HG02852 (cell line): ENCODE data around the gene OSTM1.
"Not testable (repeated sequence)": the region's sequence is repeated elsewhere in the genome, so short reads cannot be mapped to it uniquely, and the experiment has no call there.

Source experiments
- ATAC-seq: cut with Tn5 transposase; IDR thresholded peaks from one replicate; pipeline ENCODE4 v1.9.1; 2021; ENCODE audit warnings: mild to moderate bottlenecking, moderate library complexity; ENCODE audit not compliant: unreplicated experiment

OSTM1 gene

DNA sequence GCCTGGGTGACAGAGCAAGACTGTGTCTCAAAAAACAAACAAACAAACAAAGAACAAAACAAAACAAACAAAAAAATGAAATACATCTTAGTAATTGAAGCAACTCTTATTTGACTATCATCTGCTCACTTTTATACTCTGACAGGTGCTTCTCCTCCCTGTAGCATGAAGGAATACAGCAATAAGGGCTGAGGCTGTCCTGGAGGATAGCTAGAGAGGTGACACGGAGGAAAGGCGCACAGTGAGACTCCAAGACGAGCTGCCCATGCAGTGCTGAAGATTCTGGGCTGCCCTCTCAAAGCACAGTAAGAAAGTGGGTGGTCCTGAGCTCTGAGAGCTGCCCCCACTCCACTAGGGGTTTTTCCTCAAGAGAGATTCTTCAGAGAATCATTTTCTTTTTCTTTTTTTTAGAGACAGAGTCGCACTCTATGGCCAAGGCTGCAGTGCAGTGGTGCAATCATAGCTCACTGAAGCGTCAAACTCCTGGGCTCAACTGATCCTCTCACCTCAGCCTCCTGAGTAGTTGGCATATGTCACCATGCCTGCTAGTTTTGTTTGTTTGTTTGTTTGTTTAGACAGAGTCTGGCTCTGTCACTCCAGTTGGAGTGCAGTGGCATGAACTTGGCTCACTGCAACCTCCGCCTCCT lies 50.0 kb downstream of the OSTM1 start:
- ATAC-seq, result no peak

DNA sequence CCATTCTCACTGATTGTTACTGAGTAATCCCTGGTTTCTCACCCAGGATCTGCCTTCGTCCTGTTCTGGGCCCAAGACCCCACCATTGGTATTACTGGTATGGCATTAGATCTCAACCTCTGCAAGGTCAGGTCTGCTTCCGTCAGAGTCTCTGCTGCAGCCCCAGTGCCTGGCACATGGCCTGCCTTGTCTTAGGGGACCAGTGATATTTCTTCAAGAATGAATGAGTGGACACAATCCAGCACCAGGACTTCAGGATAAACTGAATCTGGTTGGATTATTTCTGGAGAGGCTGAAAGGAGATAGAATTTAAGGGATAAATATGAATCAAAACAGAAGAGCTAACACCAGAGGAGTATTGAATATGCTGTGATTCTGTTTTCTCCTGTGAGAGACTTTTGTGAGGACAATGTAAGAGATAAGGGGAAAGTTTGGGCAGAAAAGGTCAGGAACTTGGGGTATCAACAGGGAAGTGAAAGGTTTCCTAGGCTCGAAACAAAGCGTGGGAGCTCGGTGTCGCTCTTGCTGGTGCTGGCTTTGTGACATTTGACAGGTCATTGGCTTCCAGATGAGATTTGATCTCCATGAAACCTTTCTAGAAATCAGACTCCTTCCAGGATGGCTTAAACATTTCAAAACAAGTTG lies 53.9 kb downstream of the OSTM1 start:
- ATAC-seq, result no peak

DNA sequence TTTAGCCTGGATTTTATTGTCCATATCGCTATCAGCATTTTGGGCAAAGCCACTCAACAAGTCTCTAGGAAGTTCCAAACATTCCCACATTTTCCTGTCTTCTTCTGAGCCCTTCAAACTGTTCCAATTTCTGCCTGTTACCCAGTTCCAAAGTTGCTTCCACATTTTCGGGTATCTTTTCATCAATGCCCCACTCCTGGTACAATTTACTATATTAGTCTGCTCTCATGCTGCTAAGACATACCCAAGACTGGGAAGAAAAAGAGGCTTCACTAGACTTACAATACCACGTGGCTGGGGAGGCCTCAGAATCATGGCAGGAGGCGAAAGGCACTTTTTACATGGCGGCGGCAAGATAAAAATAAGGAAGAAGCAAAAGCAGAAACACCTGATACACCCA lies 58.3 kb downstream of the OSTM1 start:
- ATAC-seq, result not testable (repeated sequence)

DNA sequence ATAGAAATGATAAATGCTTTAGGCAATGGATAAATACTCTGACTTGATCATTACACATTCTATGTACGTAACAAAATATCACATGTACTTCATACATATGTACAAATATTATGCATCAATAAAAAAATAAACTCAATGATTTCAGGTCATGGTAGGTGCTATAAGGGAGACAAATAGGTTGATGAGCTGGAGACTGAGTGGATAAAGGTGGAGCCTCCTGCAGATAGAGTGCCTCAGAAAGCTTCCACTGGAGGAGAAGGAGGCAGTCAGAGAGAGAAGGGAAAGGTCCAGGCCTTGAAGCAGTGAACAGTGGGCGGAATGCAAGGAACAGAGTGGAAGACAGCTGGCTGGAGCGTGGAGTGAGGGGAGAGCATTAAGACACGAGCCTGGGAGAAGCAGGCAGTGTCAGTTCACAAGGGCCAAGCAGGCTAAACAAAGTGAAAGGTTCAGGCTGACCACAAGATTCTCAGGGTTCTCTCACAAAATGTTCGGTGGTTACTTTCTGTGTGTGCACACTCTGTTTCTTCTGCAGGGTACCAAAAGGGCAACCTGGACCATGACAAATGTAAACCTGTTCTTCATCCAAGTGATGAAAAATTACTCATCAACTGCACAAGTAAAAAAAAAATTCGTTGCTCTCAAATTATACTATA lies 60.6 kb downstream of the OSTM1 start:
- ATAC-seq, result no peak

DNA sequence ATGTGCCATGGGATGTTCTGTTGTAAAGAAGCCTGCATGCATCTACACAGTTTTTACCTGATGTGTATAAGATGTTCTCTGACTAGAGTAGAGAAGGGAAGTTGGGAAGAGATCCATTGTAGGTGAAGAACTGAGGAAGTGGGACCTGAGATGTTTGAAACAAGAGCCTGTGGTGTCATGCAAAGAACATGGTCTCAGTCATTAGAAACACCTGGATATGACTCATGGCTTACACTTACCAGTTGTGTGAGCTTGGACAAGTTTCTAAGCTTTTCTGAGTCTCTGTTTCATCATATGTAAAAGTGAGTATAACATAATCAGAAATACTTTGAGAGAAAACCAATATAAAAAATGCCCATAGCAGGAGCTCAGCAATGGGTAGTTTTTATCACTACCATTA lies 64.6 kb downstream of the OSTM1 start:
- ATAC-seq, result no peak

DNA sequence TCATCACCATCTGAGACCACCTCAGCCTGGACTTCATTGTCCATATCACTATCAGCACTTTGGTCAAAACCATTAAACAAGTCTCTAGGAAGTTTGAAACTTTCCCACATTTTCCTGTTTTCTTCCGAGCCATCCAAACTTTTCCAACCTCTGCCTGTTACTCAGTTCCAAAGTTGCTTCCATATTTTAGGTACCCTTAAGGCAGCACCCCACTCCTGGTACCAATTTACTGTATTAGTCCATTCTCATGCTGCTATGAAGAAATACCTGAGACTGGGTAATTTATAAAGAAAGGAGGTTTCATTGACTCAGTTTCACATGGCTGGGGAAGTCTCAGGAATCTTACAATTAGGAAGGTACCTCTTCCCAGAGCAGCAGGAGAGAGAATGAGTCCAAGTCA lies 65.3 kb downstream of the OSTM1 start:
- ATAC-seq, result not testable (repeated sequence)

DNA sequence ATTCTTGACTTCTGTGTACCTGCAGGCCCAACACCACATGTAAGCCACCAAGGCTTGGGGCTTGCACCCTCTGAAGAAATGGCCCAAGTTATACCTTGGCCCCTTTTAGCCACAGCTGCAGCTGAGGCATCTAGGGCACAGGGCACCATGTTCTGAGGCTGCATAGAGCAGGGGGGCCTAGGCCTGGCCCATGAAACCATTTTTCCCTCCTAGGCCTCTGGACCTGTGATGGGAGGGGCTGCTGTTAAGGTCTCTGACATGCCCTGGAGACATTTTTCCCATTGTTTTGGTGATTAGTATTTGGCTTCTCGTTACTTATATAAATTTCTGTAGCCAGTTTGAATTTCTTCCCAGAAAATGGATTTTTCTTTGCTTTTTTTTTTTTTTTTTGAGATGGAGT lies 66.2 kb downstream of the OSTM1 start:
- ATAC-seq, result no peak

DNA sequence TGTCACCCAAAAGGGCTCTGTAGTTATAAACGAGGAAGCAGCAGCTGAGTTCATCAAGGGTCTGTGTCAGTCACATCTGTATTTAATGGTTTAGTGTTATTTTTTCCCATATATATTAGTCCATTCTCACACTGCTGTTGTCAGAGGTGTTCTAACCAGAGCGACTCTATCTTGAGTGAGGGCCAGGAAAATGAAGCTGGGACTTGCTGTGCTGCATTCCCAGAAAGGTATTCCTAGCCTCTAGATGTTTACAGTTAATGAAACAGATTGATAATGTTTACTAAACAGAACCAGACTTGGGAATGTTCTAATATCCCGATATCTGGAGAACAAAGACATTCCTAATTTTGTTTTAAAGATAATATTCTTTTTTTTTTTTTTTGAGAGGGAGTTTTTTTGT lies 68.6 kb downstream of the OSTM1 start:
- ATAC-seq, result no peak

DNA sequence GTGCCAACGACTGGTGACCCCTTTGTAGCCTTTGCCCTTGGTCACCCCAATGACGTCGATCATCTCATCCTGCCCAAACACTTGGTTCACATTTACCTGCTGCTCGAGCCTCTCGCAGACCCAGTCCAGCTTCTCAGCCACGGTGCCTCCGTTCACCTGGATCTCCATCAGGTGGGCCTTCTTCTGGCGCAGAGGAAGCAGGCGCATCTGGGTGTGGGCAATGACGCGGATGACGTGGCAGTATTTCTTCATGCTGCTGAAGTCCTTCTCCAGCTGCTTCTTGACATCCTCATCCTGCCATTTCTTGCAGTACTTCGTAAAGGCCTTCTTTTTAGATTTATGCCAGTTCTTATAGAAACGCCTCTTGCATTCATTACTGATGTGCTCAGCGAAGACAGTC lies 69.7 kb downstream of the OSTM1 start:
- ATAC-seq, result no peak

DNA sequence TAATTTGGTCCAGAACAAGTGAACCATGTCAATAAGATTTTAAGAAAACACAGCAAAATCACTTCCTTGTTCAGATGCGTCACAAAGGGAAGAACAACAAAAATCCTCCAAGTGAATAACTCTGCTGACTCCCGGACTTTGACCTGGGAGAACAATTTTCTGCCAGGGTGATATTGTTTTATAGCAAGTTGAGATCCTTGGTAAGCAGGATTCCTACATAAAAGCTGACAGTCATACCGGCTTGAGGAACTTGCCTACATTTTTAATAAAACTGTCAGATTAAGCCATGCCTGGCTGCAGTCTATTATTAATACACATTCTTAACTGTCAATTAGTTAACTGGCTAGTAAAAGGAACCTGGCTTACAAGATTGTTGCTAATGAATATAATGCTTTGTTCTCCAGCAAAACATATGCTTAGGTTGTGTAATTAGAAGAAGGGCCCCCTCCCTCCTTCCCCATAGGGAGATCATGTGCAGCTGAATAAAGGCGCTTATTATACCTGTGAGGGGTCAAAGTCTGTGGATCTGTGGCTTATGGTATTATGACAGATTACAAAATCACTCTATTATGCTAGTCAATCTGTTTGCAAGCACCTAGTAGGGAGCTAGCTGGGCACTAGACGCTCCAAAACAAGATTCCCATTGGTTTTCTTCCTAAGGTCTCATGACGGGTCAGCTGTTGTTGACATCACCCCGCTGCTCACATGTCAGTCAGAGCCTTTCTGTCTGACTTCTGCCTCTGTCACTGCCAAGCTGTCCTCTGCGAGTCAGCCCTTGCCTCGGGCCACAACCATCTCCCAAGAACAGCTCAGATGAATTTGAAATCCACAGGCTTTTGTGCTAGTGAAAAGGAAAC lies 71.9 kb downstream of the OSTM1 start:
- no peak for ATAC-seq

DNA sequence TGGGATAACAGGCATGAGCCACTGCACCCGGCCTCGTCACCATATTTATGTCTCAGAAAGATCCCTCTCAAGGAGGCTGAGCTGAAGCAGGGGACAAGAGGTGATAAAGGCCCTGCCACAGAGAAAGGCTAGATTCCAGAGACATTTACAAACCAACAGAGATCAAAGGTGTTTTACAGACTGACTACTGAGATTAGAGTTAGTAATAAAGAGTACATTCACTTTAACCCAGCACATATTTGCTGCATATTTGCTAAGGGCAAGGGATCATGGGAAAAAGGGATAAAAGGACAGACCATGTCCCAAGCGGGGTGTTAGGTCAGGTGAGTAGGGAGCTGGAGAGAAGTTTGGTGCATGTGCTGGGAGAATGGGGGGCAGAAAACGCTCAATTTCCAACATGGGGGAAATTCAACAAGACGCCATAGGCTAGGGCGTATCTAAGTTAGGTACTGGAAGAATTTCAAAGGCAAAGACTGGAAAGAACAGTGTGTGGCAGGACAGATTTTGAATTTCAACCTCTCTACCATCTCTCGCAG lies 72.8 kb downstream of the OSTM1 start:
- ATAC-seq, result no peak

DNA sequence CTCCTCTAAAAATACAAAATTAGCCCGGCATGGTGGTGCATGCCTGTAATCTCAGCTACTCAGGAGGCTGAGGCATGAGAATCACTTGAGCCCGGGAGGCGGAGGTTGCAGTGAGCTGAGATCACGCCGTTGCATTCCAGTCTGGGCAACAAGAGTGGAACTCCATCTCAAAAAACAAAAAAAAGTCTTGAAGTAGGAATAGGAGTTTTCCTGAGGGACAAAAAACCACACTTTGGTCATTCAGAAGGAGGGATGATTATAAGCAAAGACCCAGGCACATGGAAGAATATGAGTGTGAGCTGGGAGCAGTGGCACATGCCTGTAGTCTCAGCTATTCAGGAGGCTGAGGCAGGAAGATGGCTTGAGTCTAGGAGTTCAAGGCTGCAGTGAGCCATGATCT lies 74.3 kb downstream of the OSTM1 start:
- ATAC-seq, result not testable (repeated sequence)

DNA sequence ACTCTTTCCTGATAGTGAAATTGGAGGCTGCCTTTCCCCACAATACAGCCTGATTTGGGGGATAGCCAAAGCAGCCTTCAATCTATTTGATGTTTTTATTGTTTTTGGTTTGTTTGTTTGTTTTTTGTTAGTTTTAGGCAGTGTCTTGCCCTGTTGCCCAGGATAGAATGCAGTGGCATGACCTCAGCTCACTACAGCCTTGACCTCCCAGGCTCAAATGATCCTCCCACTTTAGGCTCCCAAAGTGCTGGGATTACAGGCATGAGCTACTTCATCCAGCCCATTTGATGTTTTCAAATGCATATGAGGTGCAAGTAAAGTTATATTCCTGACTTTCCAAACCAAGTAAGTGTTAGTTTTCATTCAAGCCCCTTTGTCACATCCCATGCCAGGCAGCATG lies 75.2 kb downstream of the OSTM1 start:
- no peak for ATAC-seq

DNA sequence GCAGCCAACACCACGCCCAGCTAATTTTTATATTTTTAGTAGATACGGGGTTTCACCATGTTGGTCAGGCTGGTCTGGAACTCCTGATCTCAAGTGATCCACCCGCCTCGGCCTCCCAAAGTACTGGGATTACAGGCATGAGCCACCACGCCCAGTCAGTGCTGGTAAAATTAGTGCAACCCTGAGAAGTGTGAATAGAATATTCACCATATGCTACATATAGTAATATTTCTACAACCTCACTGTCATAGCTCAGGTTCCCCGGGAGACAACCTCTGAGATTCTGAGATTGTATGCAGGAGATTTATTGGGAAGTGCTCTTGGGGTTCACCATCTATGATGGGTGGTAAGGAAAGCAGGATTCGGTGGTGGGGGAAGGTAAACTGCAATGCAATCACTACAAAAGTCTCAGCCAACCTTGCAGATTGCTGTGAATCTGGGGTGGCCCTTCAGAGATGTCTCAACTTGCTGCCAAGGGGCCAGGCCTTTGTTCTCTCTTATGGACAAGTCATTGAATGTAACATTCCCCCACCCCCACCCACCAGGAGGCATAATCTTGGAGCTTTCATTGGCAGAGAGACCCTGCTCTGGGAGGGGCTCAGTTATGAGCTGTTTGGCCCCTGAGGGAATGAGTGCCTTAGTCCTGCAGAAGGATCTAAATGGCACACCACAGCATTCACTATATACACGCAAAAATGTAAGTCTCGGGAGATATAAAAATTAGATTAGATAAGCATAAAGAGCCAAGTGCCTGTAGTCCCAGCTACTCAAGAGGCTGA lies 82.6 kb downstream of the OSTM1 start:
- no peak for ATAC-seq
